K562 (cell line): Measurements from ENCODE around the gene ARFRP1. TPM values are rescaled to one million over a fixed set of nuclear protein-coding genes. Genes with fewer than 3 reads are reported as not detected.

Source experiments
- ATAC-seq: fragments of 200-7000 bp; cut with Tn5 transposase; 3 replicates; pipeline ENCODE4 v1.9.1; 2020; ENCODE audit warnings: moderate library complexity
- BruUV-seq: library from RNA; stranded (reverse); fragments of 400-500 nt; replicated peaks from 2 replicates; lab custom pipeline; 2021; lab: Mats Ljungman, UMichigan
- CTCF ChIA-PET: fragments of 300-600 bp; formaldehyde crosslinking; extraction: SDS; loops from one replicate; lab custom pipeline; 2021; ENCODE audit warnings: low intra/inter-chr PET ratio; lab: Yijun Ruan, JAX
- POLR2A ChIA-PET: fragments of 300-600, 350-650 bp; sonication (Branson Sonifier 250); formaldehyde crosslinking; extraction: SDS; loops from one replicate; lab custom pipeline; 2021; ENCODE audit warnings: antibody characterized with exemption, inconsistent platforms; lab: Yijun Ruan, JAX
- DNase-seq, 4 experiments: peaks; one replicate each; pipeline versions ENCODE4 v3.0.0 to v3.0.0-alpha.2; 2011 to 2018; ENCODE audit warnings: low spot score in 3 of 4, mixed read lengths in 3 of 4; ENCODE audit errors: extremely low read depth in 1 of 4
- FAIRE-seq: peaks from 2 replicates; lab custom pipeline; 2011; peaks lifted over from hg19 to GRCh38; lab: Jason Lieb, UNC
- H2AFZ ChIP-seq: 2 replicates; pipeline ENCODE4 v1.6.0; 2011; ENCODE audit warnings: low read depth, low read length, control low read depth, inconsistent platforms
- H3K27ac ChIP-seq: fragments of 200-600 bp; 3 replicates; pipeline ENCODE4 v1.8.0; 2011; ENCODE audit warnings: low read depth, mild to moderate bottlenecking, control low read depth, inconsistent platforms, low read length, moderate library complexity, mixed read lengths; ENCODE audit errors: extremely low read depth
- H3K27me3 ChIP-seq, 2 experiments: fragments of 300-600 bp in 1 of 2; 2 replicates in 1 of 2; 3 replicates in 1 of 2; pipeline versions ENCODE4 v1.6.0 to v1.8.0; 2011; ENCODE audit warnings: inconsistent platforms in 2 of 2, low read length in 2 of 2, mild to moderate bottlenecking in 1 of 2, mixed read lengths in 1 of 2, moderate library complexity in 1 of 2; ENCODE audit not compliant: control insufficient read depth in 2 of 2, insufficient read depth in 2 of 2
- H3K36me3 ChIP-seq: fragments of 300-600 bp; 3 replicates; pipeline ENCODE4 v1.8.0; 2011; ENCODE audit warnings: mild to moderate bottlenecking, low read length, inconsistent platforms; ENCODE audit not compliant: control insufficient read depth, insufficient read depth
- H3K4me1 ChIP-seq, 2 experiments: fragments of 200-600 bp in 1 of 2; replicated peaks in 1 of 2; 2 replicates in 1 of 2; 3 replicates in 1 of 2; pipeline versions ENCODE4 v1.5.1 to v1.8.0; 2011; ENCODE audit warnings: inconsistent platforms in 2 of 2, low read length in 2 of 2, mild to moderate bottlenecking in 1 of 2, mixed read lengths in 1 of 2, moderate library complexity in 1 of 2; ENCODE audit not compliant: control insufficient read depth in 2 of 2, insufficient read depth in 2 of 2
- H3K4me2 ChIP-seq: 2 replicates; pipeline ENCODE4 v1.6.1; 2011; ENCODE audit warnings: low read length, control low read depth, inconsistent platforms, mixed read lengths; ENCODE audit not compliant: insufficient read depth
- H3K4me3 ChIP-seq: fragments of 200-600 bp; sonication (generic), shearing (Covaris generic); 2 replicates; pipeline ENCODE4 v1.5.1; 2016; ENCODE audit warnings: control low read depth, inconsistent platforms
- H3K79me2 ChIP-seq: fragments of 200-600 bp; 3 replicates; pipeline ENCODE4 v1.8.0; 2011; ENCODE audit warnings: low read length, inconsistent platforms; ENCODE audit not compliant: control insufficient read depth, insufficient read depth
- H3K9ac ChIP-seq, 2 experiments: 2 replicates each; pipeline versions ENCODE4 v1.6.0 to v1.6.1; 2011; ENCODE audit warnings: low read depth in 2 of 2, low read length in 2 of 2, control low read depth in 1 of 2, inconsistent platforms in 1 of 2, mild to moderate bottlenecking in 1 of 2, mixed read lengths in 1 of 2; ENCODE audit not compliant: insufficient read depth in 1 of 2
- H3K9me1 ChIP-seq: one replicate; pipeline ENCODE4 v1.6.0; 2011; ENCODE audit warnings: inconsistent platforms, mild to moderate bottlenecking, low read length, moderate library complexity; ENCODE audit not compliant: control insufficient read depth, insufficient read depth
- H3K9me3 ChIP-seq: replicated peaks from 2 replicates; pipeline ENCODE4 v1.5.1; 2011; ENCODE audit warnings: low read depth, low read length, inconsistent platforms; ENCODE audit not compliant: control insufficient read depth, insufficient read depth
- H4K20me1 ChIP-seq: replicated peaks from 2 replicates; pipeline ENCODE4 v1.6.1; 2011; ENCODE audit warnings: low read length, inconsistent platforms, mixed read lengths; ENCODE audit not compliant: control insufficient read depth, insufficient read depth
- BACH1 ChIP-seq: fragments of 200-800 bp; sonication (Bioruptor generic); IDR thresholded peaks from 2 replicates; pipeline ENCODE4 v1.6.1; 2016; ENCODE audit warnings: missing genetic modification characterization, missing compliant biosample characterization
- CREM ChIP-seq: IDR thresholded peaks from 2 replicates; pipeline ENCODE4 v1.6.1; 2014; ENCODE audit warnings: antibody characterized with exemption, low read depth
- DACH1 ChIP-seq: fragments of 450-650 bp; IDR thresholded peaks from 2 replicates; pipeline ENCODE4 v1.6.1; 2018; ENCODE audit not compliant: partially characterized antibody
- ERF ChIP-seq: fragments of 450-650 bp; formaldehyde crosslinking; IDR thresholded peaks from 2 replicates; pipeline ENCODE4 v1.4.0; 2020; ENCODE audit warnings: mild to moderate bottlenecking, mixed read lengths
- MCM2 ChIP-seq: fragments of 450-650 bp; IDR thresholded peaks from 2 replicates; pipeline ENCODE4 v1.6.1; 2017; ENCODE audit warnings: low read depth, mild to moderate bottlenecking
- NFIX ChIP-seq: fragments of 250-450 bp; sonication (Bioruptor Pico); IDR thresholded peaks from 2 replicates; pipeline ENCODE4 v1.4.0; 2020; ENCODE audit warnings: low read depth, mild to moderate bottlenecking, moderate library complexity
- NKRF ChIP-seq: fragments of 450-650 bp; IDR thresholded peaks from 2 replicates; pipeline ENCODE4 v1.6.1; 2016; ENCODE audit warnings: borderline replicate concordance
- PKNOX1 ChIP-seq: fragments of 450-650 bp; IDR thresholded peaks from 2 replicates; pipeline ENCODE4 v1.6.1; 2016
- SAFB2 ChIP-seq: fragments of 200-400 bp; formaldehyde crosslinking; IDR thresholded peaks from 2 replicates; pipeline ENCODE4 v1.6.1; 2018; ENCODE audit warnings: borderline replicate concordance, low read length, low read depth, moderate library complexity; ENCODE audit not compliant: severe bottlenecking
- STAT5B ChIP-seq: fragments of 250-450 bp; sonication (Bioruptor Pico); IDR thresholded peaks from 2 replicates; pipeline ENCODE4 v1.8.0; 2021; ENCODE audit warnings: mild to moderate bottlenecking, inconsistent platforms
- ZNF407 ChIP-seq: fragments of 450-650 bp; IDR thresholded peaks from 2 replicates; pipeline ENCODE4 v1.6.1; 2016; ENCODE audit warnings: low read depth
- WGBS: fragments of 100-300 bp; shearing (Covaris generic); methylation state at CpG from one replicate; pipeline ENCODE4 v1.1.6; 2016; ENCODE audit warnings: low coverage, mixed read lengths; ENCODE audit not compliant: insufficient coverage; ENCODE audit errors: missing lambda C conversion rate; 5-methylcytosine and 5-hydroxymethylcytosine counted together
- in situ Hi-C: fragments of 300-500 bp; cut with MboI; formaldehyde crosslinking; loops from 4 replicates; pipeline ENCODE4 v1.15.0; 2018; ENCODE audit warnings: inconsistent platforms, mixed read lengths
- intact Hi-C: fragments of 100-400 bp; cut with micrococcal nuclease; formaldehyde crosslinking; loops from 2 replicates; pipeline ENCODE4 v1.14.2; 2022
- polyA plus RNA-seq, 8 experiments: library from polyadenylated mRNA; depleted of rRNA in 4 of 8; stranded (reverse) in 5 of 8; unstranded in 3 of 8; fragments of >200 nt; fragmentation: Nextera tagmentation in 2 of 8; fragmentation: Illumina TruSeq in 1 of 8; extraction: Ambion mirVana in 2 of 8; extraction: Trizol in 1 of 8; gene quantifications; 2 replicates each; pipeline versions ENCODE4 v1.2.1 to v1.2.3, GENCODE V29; 2011 to 2014; ENCODE audit warnings: inconsistent platforms in 1 of 8, missing spikeins in 1 of 8
- total RNA-seq, 7 experiments: library from RNA; depleted of rRNA in 6 of 7; stranded (reverse); fragments of >200 nt in 6 of 7; fragmentation: Illumina TruSeq in 2 of 7; extraction: Trizol in 2 of 7; gene quantifications; 2 replicates each; pipeline versions ENCODE4 v1.2.1 to v1.2.3, GENCODE V29; 2011 to 2021; ENCODE audit warnings: low replicate concordance in 1 of 7

The ARFRP1 gene
- total and polyA plus RNA-seq, 9 of the 15 experiments (the other 6 are each of a cell fraction or from before 2014, with no cell fraction given), result 2.2 to 78.9 (median 37.3) TPM

- Histone ChIP-seq H3K4me2 (no peak overlapping the region), H4K20me1 (no peaks in the 10 kb centered on the region; the same call in 1 of the 2 replicates), H2AFZ (no peak overlapping the region), H3K27ac (peak overlapping the region; percentile 63; the same call in 1 of the 3 replicates), H3K4me1 (peaks cover 11 to 81% of the 10 kb centered on the region in 2 experiments), H3K79me2 (peaks cover 16% of the 10 kb centered on the region), H3K27me3 (no peaks in the 10 kb centered on the region), H3K9ac (peak overlapping the region; percentile 53 to 91), H3K9me3 (no peaks in the 10 kb centered on the region), H3K4me3 (peak overlapping the region; percentile 32), H3K36me3 (peaks cover 60% of the 10 kb centered on the region; the same call in 1 of the 3 replicates), H3K9me1 (no peaks in the 10 kb centered on the region)
- ATAC-seq (peak; percentile 58), FAIRE-seq (no peak), DNase-seq (peak; percentile 62 to 74 (median 66))
- no TSS peak for BruUV-seq
- intact Hi-C loops (no loop called here), in situ Hi-C loops (no loop called here)
- ChIA-PET POLR2A (interaction anchor here (0.6 to 1.1 kb wide), 5 partner anchors 11 to 31 kb away, joined by 3 to 9 read pairs (median 3); partner anchors contain the start of genes ARFRP1 and ZGPAT), CTCF (no interaction called here)
- WGBS, result 37% methylated on average over 13 of the region's 26 CpGs
- TF ChIP-seq CREM (peak; percentile 33; the same call in 1 of the 2 replicates), ZNF407 (no peak), DACH1 (peak; percentile 53), MCM2 (no peak), NFIX (CRISPR knock-in tag) (no peak), SAFB2 (no peak), NKRF (no peak), BACH1 (tag) (no peak), PKNOX1 (no peak), STAT5B (CRISPR knock-in tag) (no peak), ERF (no peak)
Observed at GRCh38 chr20:63738687-63739129, 30.9 kb upstream of the ARFRP1 start.
